ENCODE results near the gene EVC.

DNA sequence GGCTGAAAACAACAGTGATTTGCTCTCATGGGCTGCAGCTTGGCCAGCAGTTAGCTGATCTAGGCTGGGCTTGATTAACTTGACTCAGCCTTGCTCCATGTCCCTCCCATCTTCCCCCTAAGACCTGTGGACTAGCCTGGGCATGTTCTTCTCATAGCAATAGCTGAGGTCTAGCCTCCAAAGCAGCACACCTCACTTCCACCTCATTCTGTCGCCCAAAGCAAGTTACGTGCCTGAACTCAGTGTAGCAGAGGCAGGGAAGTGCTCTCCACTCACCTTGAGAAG lies 62.2 kb downstream of the EVC start:
- TF ChIP-seq CTCF (IDR thresholded peaks at IDR 0.05) = no peak
- TF ChIP-seq POLR2A (IDR thresholded peaks at IDR 0.05) = no peak

All from lower leg skin (tissue), 3 donors.